Smooth muscle cell of trachea (primary cell): ENCODE measurements around the gene WDR47. TPM values are rescaled to one million over a fixed set of nuclear protein-coding genes. Genes with fewer than 3 reads are reported as not detected.

ENCODE experiments used
- total RNA-seq: library from RNA; depleted of rRNA; stranded (reverse); fragments of >200 nt; gene quantifications from 2 replicates; pipeline ENCODE4 v1.2.1, GENCODE V29; 2014

Gene WDR47
- total RNA-seq = 16.0 and 20.5 TPM in 2 replicates

GRCh38 chr1:109041621-109042468, at the start of gene WDR47:
WDR47 (minus strand) TSS chr1:109042102; CDS start chr1:109023512, 18,590 bp downstream.

GRCh38 chr1:109090196-109091077, 48.5 kb upstream of the WDR47 start, which contains the start of gene TMEM167B:
TMEM167B (plus strand) TSS chr1:109090764; CDS start chr1:109090873, 109 bp downstream.

GRCh38 chr1:109075531-109076490, 33.9 kb upstream of the WDR47 start, which contains the start of gene TAF13:
TAF13 (minus strand) TSS chr1:109076003; CDS start chr1:109075947, 56 bp downstream.

DNA sequence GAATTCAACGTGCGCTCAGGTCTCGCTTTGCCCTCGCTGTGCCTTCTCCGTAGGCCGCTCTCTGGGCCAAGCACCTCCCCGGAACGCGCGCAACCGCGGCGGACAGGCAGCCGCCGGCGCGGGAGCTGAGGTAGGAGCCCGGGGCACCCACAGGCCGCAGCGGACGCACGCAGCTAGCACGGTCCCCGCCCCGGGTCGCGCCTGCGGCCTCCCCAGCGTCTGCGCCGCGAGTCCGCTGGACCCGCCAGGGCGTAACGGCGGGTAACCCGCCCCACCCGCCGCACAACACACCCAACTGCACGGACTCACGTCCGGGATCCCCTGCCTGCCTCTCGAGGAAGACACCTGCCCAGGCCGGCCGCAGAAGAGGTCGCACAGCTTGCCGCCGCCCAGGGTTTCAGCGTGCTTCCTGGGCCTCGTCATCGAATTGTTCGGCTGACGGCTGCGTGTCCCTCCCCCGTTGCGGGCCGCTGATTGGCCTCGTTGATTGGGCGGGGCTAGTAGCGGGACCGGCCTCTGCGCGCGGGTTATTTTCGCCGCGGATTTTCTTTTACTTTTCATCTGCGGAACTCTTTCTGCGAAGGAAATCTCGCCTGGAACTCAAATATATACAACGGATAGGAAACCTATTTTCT, 78.7 kb downstream of the WDR47 start, which contains the start of gene CLCC1:
TSS of gene CLCC1 (minus strand) at position 433 of the 635 bp plus-strand sequence. CDS start 13,047 bp downstream, outside the sequence.

Other genes with a start within 250 kb of the WDR47 start
- gene AKNAD1, start 185.0 kb downstream of the WDR47 start, total RNA-seq = not detected in 2 replicates
- gene GPSM2, start 165.1 kb downstream of the WDR47 start, total RNA-seq = 20.2 and 62.1 TPM in 2 replicates
- 37.7 and 44.5 TPM in 2 replicates for gene CLCC1, start 78.6 kb downstream of the WDR47 start, total RNA-seq
- gene TAF13, start 33.9 kb upstream of the WDR47 start, total RNA-seq = 73.9 and 75.4 TPM in 2 replicates
- 26.2 and 37.2 TPM in 2 replicates for gene TMEM167B, start 48.7 kb upstream of the WDR47 start, total RNA-seq
- 0.15 and 0.33 TPM in 2 replicates for gene ELAPOR1, start 72.0 kb upstream of the WDR47 start, total RNA-seq
- gene SARS1, start 171.8 kb upstream of the WDR47 start, total RNA-seq = 262 and 277 TPM in 2 replicates
- gene CELSR2, start 207.4 kb upstream of the WDR47 start, total RNA-seq = 1.5 TPM in 2 replicates
- 3.8 and 13.2 TPM in 2 replicates for gene PSRC1, start 241.0 kb upstream of the WDR47 start, total RNA-seq